B cell (primary cell): ENCODE results near the gene AHCTF1.

ENCODE experiments used
- CTCF ChIP-seq: fragments of 200-600 bp; IDR thresholded peaks from one replicate; pipeline ENCODE4 v1.8.0; 2022; ENCODE audit warnings: antibody characterized with exemption, mild to moderate bottlenecking
- EZH2 ChIP-seq: IDR thresholded peaks from 2 replicates; pipeline ENCODE4 v1.6.1; 2012; ENCODE audit warnings: borderline replicate concordance, low read depth, mild to moderate bottlenecking, moderate library complexity, low read length; ENCODE audit not compliant: insufficient read depth, poor library complexity, severe bottlenecking

GRCh38 chr1:246949956-246950355 is 18.2 kb upstream of the AHCTF1 start:
- no peak for TF ChIP-seq CTCF
- no peak for TF ChIP-seq EZH2
